Activated CD8-positive, alpha-beta memory T cell treated with anti-CD3 and anti-CD28 coated beads for 36 hours (primary cell): ENCODE data around the gene CC2D2A. TPM values are rescaled to one million over a fixed set of nuclear protein-coding genes. Genes with fewer than 3 reads are reported as not detected.
"Not testable (repeated sequence)": the region's sequence is repeated elsewhere in the genome, so short reads cannot be mapped to it uniquely, and the experiment has no call there.

Experiments
- CTCF ChIA-PET: fragments of 350-600 bp; sonication (Branson Sonifier 250); formaldehyde crosslinking; loops from one replicate; lab custom pipeline; 2021; ENCODE audit warnings: antibody characterized with exemption; lab: Charles Lee
- POLR2A ChIA-PET: fragments of 350-600 bp; sonication (Branson Sonifier 250); formaldehyde crosslinking; loops from one replicate; lab custom pipeline; 2021; ENCODE audit warnings: antibody characterized with exemption; lab: Charles Lee
- total RNA-seq, 2 experiments: library from RNA; stranded (reverse); gene quantifications; one replicate each; pipeline ENCODE4 v1.2.3, GENCODE V29; 2021

The CC2D2A gene
- total RNA-seq, 2 experiments from 2014 or later = not detected

DNA sequence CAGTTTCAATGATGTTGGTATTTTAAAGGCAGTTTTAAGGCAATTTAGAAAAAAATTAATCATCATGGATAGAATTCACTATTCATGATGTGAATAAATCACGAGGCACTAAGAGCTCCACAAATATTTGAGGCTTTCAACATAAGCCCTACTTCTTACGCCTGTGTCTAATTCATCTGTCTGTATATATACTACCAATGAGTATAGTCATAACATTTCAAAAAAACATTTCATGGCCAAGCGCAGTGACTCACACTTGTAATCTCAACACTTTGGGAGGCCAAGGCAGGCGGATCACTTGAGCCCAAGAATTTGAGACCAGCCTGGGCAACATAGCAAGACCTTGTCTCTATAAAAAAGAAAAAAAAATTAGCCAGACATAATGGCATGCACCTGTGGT is 129.0 kb downstream of the CC2D2A start:
- ChIA-PET POLR2A (no interaction called here), CTCF (interaction anchor here (0.6 to 1.0 kb wide), 2 partner anchors 21 to 1979 kb away, joined by 3 read pairs; no protein-coding TSS in a partner anchor)

DNA sequence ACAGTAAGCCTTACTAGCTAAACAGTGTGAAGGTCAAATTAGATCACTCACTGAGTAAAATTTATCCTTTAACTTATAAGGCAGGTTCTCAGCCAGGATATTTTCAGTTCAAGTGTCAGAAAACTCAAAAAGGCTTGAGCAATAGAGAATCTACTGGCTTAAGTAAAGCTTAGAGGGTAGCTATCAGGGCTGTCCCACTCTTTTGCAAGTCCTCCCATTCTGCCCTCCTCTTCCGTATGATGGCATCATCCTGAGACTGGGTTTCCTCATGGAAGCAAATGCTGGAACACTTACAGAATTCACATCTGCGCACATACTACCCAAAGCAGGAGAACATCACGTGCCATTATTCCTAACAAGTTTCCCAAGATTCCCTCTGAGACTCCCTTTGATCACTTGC is 130.5 kb downstream of the CC2D2A start:
- POLR2A ChIA-PET = no interaction called here
- CTCF ChIA-PET = no interaction called here

DNA sequence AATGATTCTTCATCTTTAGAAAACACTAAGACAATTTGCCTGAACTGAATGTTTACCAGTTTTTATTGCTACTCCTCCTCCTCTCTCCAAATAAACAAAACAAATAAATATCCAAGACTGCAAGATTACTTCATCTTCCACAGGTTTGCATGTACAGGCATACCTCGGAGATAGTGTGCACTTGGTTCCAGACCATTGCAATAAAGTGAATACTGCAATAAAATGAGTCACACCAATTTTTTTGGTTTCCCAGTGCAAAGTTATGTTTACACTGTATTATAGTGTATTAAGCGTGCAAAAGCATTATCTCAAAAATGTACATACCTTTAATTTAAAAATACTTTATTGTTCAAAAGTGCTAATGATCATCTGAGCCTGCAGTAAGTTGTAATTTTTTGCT is 132.2 kb downstream of the CC2D2A start:
- POLR2A ChIA-PET = no interaction called here

DNA sequence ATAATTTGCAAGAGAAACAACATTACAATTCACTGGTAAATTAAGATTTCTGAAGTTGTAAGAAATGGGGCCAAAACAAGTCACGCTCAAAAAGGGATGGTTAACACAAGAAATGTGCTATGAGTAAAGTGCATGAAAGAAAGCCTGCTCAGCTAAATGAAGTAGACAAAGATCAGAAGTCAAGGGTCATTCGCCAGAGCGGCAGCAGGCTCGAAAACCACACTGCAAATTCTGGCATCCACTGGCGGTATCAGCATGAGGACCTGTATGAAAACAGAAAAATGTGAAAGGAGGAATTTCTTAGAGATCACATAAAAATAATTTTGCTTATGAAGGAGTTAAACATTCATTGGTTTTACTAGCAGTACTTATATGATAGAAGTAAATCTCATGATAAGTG is 135.9 kb downstream of the CC2D2A start:
- CTCF ChIA-PET = no interaction called here
- POLR2A ChIA-PET = no interaction called here

More for the DNA sequence above, 132.2 kb downstream of the CC2D2A start:
- CTCF ChIA-PET = no interaction called here

DNA sequence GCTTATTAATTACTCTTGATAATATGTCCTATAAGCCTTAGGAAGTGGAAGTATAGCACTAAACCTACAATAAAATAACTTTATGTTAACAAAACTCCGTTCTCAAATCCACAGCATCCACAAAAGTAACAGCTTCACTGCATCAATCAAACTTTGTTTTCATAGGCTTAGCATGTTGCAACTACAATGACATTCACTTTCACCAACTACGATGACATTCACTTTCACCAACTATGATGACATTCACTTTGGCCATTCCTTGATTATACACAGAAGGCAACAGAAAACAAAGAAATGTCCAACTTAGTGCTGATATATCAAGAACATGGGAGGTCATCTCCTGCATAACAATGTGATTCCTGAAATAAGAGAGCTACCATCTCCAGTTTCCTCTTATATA is 141.2 kb downstream of the CC2D2A start:
- ChIA-PET POLR2A (no interaction called here), CTCF (interaction anchor here (0.6 kb wide), 1 partner anchor 59 kb away, joined by 3 read pairs; no protein-coding TSS in a partner anchor)

DNA sequence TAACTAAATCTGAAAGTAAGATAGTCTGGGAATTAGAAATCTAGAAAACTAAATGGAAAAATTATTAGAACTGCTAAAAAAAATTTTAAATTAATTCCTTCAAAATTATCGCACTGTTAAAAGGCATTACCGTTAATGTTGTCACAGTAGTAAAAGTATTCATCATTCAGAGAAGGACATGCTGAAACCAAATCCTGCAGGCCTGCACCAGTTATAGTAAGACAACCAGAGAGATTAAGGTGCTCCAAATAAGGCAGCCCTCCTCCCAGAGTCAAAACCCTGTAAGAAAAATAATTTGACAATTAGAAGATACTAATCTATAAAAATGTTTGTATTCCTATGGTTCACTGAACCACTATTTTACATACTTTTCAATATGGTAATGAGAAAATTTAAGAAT is 142.5 kb downstream of the CC2D2A start:
- ChIA-PET CTCF (no interaction called here), POLR2A (no interaction called here)

DNA sequence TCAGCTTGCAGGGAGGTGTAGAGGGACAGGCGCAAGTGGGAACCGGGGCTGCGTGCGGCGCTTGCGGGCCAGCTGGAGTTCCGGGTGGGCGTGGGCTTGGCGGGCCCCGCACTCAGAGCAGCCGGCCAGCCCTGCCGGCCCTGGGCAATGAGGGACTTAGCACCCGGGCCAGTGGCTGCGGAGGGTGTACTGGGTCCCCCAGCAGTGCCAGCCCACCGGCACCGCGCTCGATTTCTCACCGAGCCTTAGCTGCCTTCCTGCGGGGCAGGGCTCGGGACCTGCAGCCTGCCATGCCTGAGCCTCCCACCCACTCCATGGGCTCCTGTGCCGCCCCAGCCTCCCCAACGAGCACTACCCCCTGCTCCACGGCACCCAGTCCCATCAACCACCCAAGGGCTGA is 145.2 kb downstream of the CC2D2A start:
- CTCF ChIA-PET, POLR2A ChIA-PET: not testable (repeated sequence)

DNA sequence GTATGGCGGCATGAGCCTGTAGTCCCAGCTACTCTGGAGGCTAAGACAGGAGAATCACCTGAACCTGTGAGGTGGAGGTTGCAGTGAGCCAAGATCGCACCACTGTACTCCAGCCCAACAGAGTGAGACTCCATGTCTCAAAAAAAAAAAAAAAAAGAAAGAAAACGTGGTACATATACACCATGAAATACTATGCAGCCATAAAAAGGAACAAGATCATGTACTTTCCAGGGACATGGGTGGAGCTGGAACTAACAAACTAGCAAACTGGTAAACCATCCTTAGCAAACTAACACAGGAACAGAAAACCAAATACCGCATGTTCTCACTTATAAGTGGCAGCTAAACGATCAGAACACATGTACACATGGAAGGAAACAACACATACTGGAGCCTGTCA is 147.7 kb downstream of the CC2D2A start:
- POLR2A ChIA-PET = not testable (repeated sequence)
- CTCF ChIA-PET = interaction anchor here (0.6 to 0.7 kb wide), 2 partner anchors 13 to 76 kb away, joined by 3 to 4 read pairs; no protein-coding TSS in a partner anchor

DNA sequence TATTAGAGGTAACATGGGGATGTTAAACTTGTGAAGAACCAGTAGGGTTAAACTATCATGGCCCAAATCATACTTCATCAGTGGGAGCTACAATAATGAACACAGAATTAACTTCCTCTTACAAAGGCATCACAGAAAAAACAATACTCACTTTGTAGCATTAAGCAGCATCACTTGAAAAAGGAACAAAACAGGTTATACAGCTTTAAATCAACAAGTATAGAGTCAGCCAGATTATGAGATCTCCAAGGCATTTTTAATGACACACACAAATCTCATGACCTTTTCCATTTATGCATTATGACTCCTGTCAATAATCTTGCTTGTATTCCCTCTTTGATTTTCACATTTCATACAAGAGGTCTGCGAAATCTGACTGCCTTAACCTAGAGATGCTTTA is 167.1 kb downstream of the CC2D2A start:
- CTCF ChIA-PET = no interaction called here
- POLR2A ChIA-PET = no interaction called here

DNA sequence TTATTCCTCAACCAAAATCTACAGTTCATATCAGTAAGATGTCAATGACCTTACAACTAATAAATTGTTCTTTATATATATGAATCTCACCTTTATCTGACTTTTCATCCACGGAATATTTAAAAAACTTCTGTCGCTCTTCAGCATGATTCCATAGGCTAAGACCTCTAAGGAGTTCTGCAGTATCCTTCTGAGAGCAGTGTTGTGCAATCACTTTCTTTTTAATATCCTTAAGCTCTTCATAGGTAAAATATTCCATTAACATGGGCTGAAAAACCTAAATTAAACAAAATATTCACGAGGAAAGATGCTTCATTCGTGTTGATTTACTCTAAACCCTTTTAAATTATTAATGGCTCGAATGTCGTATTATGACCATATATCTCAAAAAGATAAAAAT is 168.7 kb downstream of the CC2D2A start:
- CTCF ChIA-PET = no interaction called here
- POLR2A ChIA-PET = interaction anchor here (0.6 kb wide), 1 partner anchor 16 kb away, joined by 4 read pairs; no protein-coding TSS in a partner anchor

DNA sequence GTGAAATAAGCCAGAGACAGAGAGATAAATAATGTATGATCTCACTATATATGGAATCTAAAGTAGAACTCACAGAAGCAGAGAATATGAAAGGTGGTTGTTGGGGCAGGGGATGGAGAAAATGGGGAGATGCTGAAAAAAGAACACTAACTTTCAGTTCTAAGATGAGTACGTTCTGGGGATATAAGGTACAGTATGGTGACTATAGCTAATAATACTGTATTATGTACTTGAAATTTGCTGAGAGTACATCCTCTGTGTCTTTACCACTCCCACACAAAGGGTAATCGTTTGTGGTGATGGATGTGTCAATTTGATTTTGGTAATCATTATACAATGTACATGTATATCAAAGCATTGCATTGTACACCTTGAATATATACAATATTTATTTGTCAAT is 178.9 kb downstream of the CC2D2A start:
- POLR2A ChIA-PET = interaction anchor here (1.0 kb wide), 1 partner anchor 8 kb away, joined by 4 read pairs; no protein-coding TSS in a partner anchor
- CTCF ChIA-PET = interaction anchor here (0.6 kb wide), 1 partner anchor 1992 kb away, joined by 3 read pairs; no protein-coding TSS in a partner anchor

DNA sequence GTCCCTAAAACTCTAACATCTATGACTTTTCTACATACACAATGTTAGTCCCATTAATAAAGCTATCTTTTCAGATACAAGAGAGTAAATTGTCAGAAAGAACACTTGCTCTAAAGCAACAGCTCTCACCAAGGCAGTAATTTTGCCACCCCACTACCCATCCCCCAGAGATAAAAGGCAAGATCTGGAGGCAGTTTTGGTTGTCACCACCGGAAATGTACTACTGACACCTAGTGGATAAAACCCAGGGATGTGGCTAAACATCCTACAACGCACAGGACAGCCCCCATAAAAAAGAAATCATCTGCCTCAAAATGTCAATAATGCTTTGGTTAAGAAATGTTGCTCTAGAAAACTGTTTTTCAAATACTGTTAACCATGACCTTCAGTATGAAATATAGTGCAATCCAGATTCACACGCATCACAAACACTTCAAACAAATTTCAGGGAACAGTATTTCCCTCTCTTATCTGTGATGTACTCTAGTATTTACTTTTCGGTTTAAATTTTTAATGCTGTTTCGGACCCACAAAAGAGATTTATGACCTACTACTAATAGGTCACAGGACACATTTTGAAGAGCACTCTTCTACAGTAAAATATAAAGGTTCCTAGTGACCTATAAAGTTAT is 180.3 kb downstream of the CC2D2A start:
- POLR2A ChIA-PET = interaction anchor here (0.7 kb wide), 1 partner anchor 190 kb away, joined by 5 read pairs; no protein-coding TSS in a partner anchor
- CTCF ChIA-PET = interaction anchor here (0.7 kb wide), 1 partner anchor 176 kb away, joined by 4 read pairs; no protein-coding TSS in a partner anchor

Other genes starting within 250 kb of the CC2D2A start
- gene C1QTNF7, start 41.8 kb upstream of the CC2D2A start, total RNA-seq = under 1 TPM in 1 of 2 experiments, not detected in 1; 0.25 TPM
- gene FBXL5, start 185.5 kb downstream of the CC2D2A start, total RNA-seq = 10 to 100 TPM; 27.9 to 29.6 TPM
- 10 to 100 TPM; 10.3 to 12.1 TPM for gene FAM200B, start 211.9 kb downstream of the CC2D2A start, total RNA-seq
- gene BST1, start 233.2 kb downstream of the CC2D2A start, total RNA-seq = under 1 TPM; 0.38 to 0.44 TPM